Activated T-cell treated with anti-CD3 and anti-CD28 coated beads, Interleukin-2, amount 50 U/mL, for 4 hours (primary cell): ENCODE measurements around the gene TUBGCP3. TPM values are rescaled to one million over a fixed set of nuclear protein-coding genes. Genes with fewer than 3 reads are reported as not detected.

Source experiments
- ATAC-seq, 2 donors: fragments of 200-7000 bp; cut with Tn5 transposase; one replicate each; pipeline ENCODE4 v1.10.0; 2021
- DNase-seq: peaks from one replicate; pipeline ENCODE4 v3.0.0-alpha.2; 2020
- H3K27me3 Mint-ChIP-seq: one replicate; pipeline ENCODE4 v1.8.0; 2021; ENCODE audit warnings: low read depth, mixed read lengths
- H3K36me3 Mint-ChIP-seq: one replicate; pipeline ENCODE4 v1.8.0; 2022; ENCODE audit warnings: mixed read lengths; ENCODE audit not compliant: insufficient read depth
- H3K4me1 Mint-ChIP-seq: one replicate; pipeline ENCODE4 v1.8.0; 2021; ENCODE audit warnings: low read depth, mixed read lengths
- H3K4me3 Mint-ChIP-seq: one replicate; pipeline ENCODE4 v1.8.0; 2021; ENCODE audit warnings: mild to moderate bottlenecking, moderate library complexity, mixed read lengths
- H3K9me3 Mint-ChIP-seq: one replicate; pipeline ENCODE4 v1.8.0; 2021; ENCODE audit warnings: mixed read lengths
- total RNA-seq, 3 donors: library from RNA; stranded (reverse); gene quantifications; one replicate each; pipeline ENCODE4 v1.2.1, GENCODE V29; 2021

Gene TUBGCP3
- total RNA-seq, 3 donors from 2014 or later = 51.8 to 54.6 (median 52.5) TPM

- Mint-ChIP-seq H3K9me3 (peaks cover 5% of the 10 kb centered on the region), H3K4me3 (no peak overlapping the region), H3K27me3 (peaks cover 3% of the 10 kb centered on the region), H3K4me1 (no peaks in the 10 kb centered on the region), H3K36me3 (no peaks in the 10 kb centered on the region)
- ATAC-seq = no peak
- no peak for DNase-seq
Measured at GRCh38 chr13:112455476-112456059, 132.4 kb downstream of the TUBGCP3 start.

- Mint-ChIP-seq H3K4me1 (no peaks in the 10 kb centered on the region), H3K4me3 (no peak overlapping the region), H3K9me3 (peaks cover 4% of the 10 kb centered on the region), H3K36me3 (no peaks in the 10 kb centered on the region), H3K27me3 (peaks cover 3% of the 10 kb centered on the region)
- DNase-seq = no peak
- ATAC-seq = no peak
Measured at GRCh38 chr13:112454648-112455334, 133.2 kb downstream of the TUBGCP3 start.

GRCh38 chr13:112453874-112454647, 133.9 kb downstream of the TUBGCP3 start:
- ATAC-seq (no peak), DNase-seq (no peak)
- Mint-ChIP-seq H3K9me3 (no peaks in the 10 kb centered on the region), H3K36me3 (no peaks in the 10 kb centered on the region), H3K4me1 (no peaks in the 10 kb centered on the region), H3K4me3 (no peak overlapping the region), H3K27me3 (peaks cover 3% of the 10 kb centered on the region)

DNA sequence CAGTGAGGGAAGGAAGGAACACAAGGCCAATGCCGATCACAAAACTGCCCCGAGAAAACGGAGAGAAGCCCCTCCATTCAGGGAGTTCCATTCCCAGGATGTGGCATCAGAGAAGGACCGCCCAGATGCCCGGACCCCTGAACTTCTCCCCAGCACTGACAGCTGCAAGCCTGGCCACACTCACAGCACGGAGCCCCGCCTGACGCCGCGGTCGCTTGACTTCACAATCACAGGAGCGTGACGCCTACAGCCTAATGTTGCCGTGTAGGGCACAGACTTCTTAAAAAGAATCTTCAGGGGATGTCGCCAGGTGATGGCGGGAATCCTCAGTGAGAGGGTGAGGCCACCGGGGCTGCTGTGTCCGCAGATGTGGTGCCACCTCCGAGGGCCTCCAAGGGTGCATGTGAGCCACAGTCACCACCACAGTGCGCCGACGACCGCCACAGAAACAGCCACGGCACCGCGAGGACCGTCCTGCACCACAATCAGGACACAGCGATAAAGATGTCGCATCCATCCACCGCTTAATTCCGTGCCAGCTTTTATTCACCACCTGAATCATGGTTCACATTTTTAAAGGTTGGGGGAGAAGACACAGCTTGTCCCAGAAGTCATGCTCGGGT, 134.6 kb downstream of the TUBGCP3 start:
- no peak overlapping the region for H3K4me3 Mint-ChIP-seq
- H3K27me3 Mint-ChIP-seq = peaks cover 3% of the 10 kb centered on the region
- no peaks in the 10 kb centered on the region for H3K4me1 Mint-ChIP-seq
- H3K9me3 Mint-ChIP-seq = no peaks in the 10 kb centered on the region
- ATAC-seq = no peak
- no peak for DNase-seq
- no peaks in the 10 kb centered on the region for H3K36me3 Mint-ChIP-seq

DNA sequence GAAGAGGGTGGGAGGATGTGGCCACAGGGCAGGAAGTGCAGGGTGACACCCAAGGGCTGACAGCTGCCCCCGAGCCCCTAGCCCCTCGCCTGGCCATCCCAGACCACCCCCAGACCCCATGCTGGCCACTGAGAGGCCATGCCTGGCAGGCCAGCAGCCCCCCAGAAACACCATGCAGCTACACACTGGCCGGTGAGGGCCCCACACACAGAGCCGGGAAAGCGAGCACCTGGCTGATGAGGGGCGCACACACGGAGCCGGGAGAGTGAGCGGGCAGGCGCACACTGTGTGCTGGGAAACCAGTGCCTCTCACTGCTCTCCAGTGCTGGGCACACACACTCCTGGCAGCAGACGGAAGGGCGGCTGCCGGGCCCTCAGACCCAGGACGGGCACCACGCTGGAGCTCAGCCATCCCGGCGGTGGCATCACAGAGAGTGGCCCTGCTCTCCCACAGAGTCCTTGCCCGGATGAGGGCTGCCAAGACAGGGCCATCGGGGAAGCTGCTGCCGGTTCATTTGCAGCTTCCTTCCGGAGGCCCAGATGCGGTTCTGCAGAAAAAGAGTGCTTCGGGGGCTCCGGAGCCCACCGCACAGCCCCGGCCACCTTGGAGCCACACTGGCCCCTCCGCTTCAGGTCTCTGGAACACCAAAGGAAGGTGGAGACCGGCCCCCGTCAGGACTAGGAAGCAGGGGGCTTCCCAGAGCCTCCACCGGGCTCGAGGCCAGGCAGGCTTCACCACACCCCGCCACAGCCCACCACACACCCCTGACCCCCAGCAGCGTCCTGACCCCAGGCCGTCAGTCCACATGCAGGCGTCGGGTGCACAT, 135.4 kb downstream of the TUBGCP3 start:
- Mint-ChIP-seq H3K4me1 (no peaks in the 10 kb centered on the region), H3K4me3 (no peak overlapping the region), H3K36me3 (no peaks in the 10 kb centered on the region), H3K9me3 (no peaks in the 10 kb centered on the region), H3K27me3 (peaks cover 3% of the 10 kb centered on the region)
- DNase-seq (no peak), ATAC-seq (no peak)

DNA sequence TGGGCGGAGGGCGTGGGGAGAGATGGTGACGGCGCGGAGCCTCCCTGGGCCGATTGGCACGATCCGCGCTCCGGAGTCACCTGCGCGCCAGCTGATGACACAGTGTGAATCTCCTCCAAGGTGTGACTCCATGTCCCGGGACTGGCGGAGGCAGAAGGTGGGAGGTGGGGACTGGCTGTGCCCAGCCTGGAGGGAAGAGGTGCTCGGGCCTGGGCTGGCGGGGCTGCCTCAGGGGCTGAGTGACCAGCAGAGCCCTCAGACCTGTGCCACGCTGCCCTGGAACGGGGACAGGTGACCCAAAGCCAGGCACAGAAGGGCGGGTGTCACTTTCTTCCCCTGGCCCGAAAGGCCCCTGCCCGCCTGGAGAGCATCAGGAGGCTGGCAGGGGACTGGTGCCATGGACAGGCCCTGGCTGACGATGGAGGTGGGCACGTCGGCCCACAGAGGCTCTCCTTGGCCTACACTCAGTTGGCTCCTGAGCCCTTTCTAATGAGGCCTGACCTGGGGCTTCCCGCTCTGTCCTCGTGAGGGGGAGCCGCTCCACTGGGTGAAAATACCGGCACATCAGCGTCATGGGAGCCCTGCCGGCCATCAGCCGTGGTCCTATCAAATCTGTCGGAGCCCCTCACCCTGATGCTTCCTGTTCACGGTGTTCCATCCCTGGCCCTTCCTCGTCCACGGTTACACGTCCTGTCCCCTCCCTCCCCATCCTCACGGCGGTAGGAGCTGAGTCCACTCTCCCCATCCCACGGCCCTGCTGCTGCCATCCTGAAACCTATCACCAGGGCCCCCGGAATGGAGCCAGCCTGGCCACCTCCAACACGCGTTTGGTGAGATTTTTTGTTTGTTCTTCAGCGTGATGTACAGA, 136.2 kb downstream of the TUBGCP3 start:
- no peaks in the 10 kb centered on the region for H3K9me3 Mint-ChIP-seq
- H3K36me3 Mint-ChIP-seq = no peaks in the 10 kb centered on the region
- no peak overlapping the region for H3K4me3 Mint-ChIP-seq
- ATAC-seq (peak in 1 of 2 donors; percentile 18), DNase-seq (no peak)
- H3K27me3 Mint-ChIP-seq = peaks cover 8% of the 10 kb centered on the region
- H3K4me1 Mint-ChIP-seq = no peaks in the 10 kb centered on the region

DNA sequence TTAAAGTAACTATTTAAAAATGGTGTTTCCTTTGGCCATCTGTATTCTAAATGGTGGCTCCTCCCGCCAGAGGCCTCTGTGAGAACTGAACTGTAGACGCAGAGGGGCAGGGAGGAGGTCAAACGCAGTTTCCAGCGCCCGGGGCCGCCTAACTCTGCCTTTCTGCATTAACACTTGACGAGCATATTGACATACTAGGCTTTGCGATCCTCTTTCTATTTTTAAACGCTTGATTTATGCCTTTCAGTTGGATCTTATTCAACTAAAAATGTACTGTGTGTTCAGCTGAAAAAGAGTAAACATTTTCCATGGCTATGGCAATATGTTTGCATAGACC, 137.1 kb downstream of the TUBGCP3 start:
- H3K27me3 Mint-ChIP-seq = peaks cover 8% of the 10 kb centered on the region
- ATAC-seq (no peak), DNase-seq (no peak)
- H3K4me1 Mint-ChIP-seq = no peaks in the 10 kb centered on the region
- no peaks in the 10 kb centered on the region for H3K9me3 Mint-ChIP-seq
- H3K4me3 Mint-ChIP-seq = no peak overlapping the region
- no peaks in the 10 kb centered on the region for H3K36me3 Mint-ChIP-seq

- no peaks in the 10 kb centered on the region for H3K4me1 Mint-ChIP-seq
- H3K9me3 Mint-ChIP-seq = no peaks in the 10 kb centered on the region
- H3K36me3 Mint-ChIP-seq = no peaks in the 10 kb centered on the region
- no peak overlapping the region for H3K4me3 Mint-ChIP-seq
- H3K27me3 Mint-ChIP-seq = peaks cover 10% of the 10 kb centered on the region
- DNase-seq (no peak), ATAC-seq (no peak)
Measured at GRCh38 chr13:112450118-112450903, 137.6 kb downstream of the TUBGCP3 start.

- ATAC-seq = no peak
- Mint-ChIP-seq H3K9me3 (no peaks in the 10 kb centered on the region), H3K27me3 (peaks cover 12% of the 10 kb centered on the region), H3K36me3 (no peaks in the 10 kb centered on the region), H3K4me1 (no peaks in the 10 kb centered on the region), H3K4me3 (no peak overlapping the region)
- DNase-seq = no peak
Measured at GRCh38 chr13:112449545-112449930, 138.4 kb downstream of the TUBGCP3 start.

DNA sequence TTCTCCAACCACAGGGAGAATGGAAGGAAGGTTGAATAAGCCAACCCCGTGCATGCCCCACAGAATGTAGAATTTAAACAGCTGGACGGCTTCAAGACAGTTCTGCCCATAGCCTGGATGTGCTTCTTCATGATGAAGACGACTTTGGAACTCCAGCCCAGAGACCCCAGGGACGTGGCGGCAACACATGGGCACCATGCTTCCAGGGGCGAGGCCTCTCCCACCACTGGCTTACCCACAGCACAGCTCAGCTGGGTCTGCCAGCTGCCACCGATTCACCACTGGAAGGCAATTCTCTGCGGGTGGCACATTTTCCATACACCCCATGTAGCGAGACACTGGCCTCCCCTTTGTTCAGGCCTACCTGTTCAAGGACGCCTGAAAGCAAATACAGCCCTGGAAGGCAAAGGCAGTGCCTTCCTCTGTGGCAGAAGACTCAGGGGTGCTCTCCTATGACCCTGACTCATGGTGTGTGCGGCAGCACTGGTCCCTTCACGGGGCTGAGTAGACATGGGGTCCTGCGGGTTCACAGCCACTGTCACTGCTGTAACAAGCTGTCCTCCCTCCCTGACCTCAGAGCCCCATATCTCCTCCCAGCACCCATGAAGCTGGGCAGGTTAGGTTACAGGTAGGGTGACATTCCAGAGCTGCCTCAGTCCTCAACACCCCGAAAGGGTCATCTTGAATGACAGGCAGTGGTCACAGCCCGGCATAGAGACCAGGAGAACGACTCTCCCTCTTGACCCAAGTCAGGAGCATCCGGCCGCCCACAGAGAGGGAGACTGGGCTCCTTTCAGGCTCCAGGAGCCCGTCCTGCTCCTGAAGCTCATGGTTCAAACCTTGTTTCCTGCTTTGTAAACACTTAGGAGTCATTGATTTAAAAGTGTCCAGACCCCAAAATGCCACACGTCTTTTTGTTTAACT, 139.1 kb downstream of the TUBGCP3 start:
- DNase-seq = no peak
- ATAC-seq = no peak
- Mint-ChIP-seq H3K9me3 (no peaks in the 10 kb centered on the region), H3K27me3 (peaks cover 15% of the 10 kb centered on the region), H3K4me1 (no peaks in the 10 kb centered on the region), H3K36me3 (no peaks in the 10 kb centered on the region), H3K4me3 (no peak overlapping the region)

- ATAC-seq (no peak), DNase-seq (no peak)
- no peaks in the 10 kb centered on the region for H3K36me3 Mint-ChIP-seq
- H3K4me1 Mint-ChIP-seq = peaks cover 2% of the 10 kb centered on the region
- H3K9me3 Mint-ChIP-seq = no peaks in the 10 kb centered on the region
- no peak overlapping the region for H3K4me3 Mint-ChIP-seq
- H3K27me3 Mint-ChIP-seq = peaks cover 24% of the 10 kb centered on the region
Measured at GRCh38 chr13:112447761-112448603, 140.0 kb downstream of the TUBGCP3 start.
